ENCODE results near the gene INHA. TPM values are rescaled to one million over a fixed set of nuclear protein-coding genes. Genes with fewer than 3 reads are reported as not detected.

INHA gene
- total RNA-seq, 1 experiment from 2014 or later: 1.5 TPM

DNA sequence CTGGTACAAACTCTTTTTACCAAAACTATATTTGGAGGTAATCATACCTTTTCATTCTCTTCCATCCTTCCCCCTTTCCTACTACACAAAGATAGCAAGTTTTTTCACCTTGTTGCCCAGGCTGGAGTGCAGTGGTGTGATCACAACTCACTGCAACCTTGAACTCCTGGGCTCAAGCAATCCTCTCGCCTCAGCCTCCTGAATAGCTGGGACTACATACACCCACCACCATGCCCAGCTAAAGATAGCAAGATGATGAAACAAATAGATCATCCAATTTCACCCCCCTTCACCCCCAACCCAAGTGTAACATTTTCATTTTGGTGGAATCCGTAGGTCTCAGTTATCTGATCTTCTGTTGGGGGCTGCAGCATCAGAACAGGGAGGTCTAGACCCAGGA, 21.0 kb downstream of the INHA start:
- Histone ChIP-seq H2AFZ (ENCODE audit: low read length) (no peak overlapping the region), H3K36me3 (ENCODE audit: low read depth, low read length) (no peaks in the 10 kb centered on the region), H3K79me2 (ENCODE audit: low read length) (no peaks in the 10 kb centered on the region), H3K27ac (ENCODE audit: low read length) (no peak overlapping the region), H3K4me2 (ENCODE audit: low read length) (no peak overlapping the region), H3K4me3 (ENCODE audit: low read length) (no peak overlapping the region), H3K9me3 (ENCODE audit: low read length) (no peaks in the 10 kb centered on the region), H3F3A (ENCODE audit: low read length, unreplicated experiment) (no peaks in the 10 kb centered on the region), H3K9me2 (replicated peaks; ENCODE audit: low read length) (no peaks in the 10 kb centered on the region), H3K27me3 (ENCODE audit: low read length) (no peaks in the 10 kb centered on the region), H3K4me1 (ENCODE audit: insufficient read depth, low read length) (peaks cover 8% of the 10 kb centered on the region), H4K20me1 (ENCODE audit: low read length) (no peaks in the 10 kb centered on the region), H3K9ac (ENCODE audit: low read length) (no peak overlapping the region)
- ATAC-seq (no peak), DNase-seq (no peak)
- ChIA-PET POLR2A (ENCODE audit: unreplicated experiment) (no interaction called here), CTCF (no interaction called here)
- no peak for TF ChIP-seq CTCF (conservative IDR thresholded peaks at IDR 0.05; ENCODE audit: low read depth, low read length)
- TF ChIP-seq EZH2 (IDR thresholded peaks at IDR 0.05; ENCODE audit: low read length, unreplicated experiment): no peak
- no peak for TF ChIP-seq EZH2phosphoT487 (IDR thresholded peaks at IDR 0.05; ENCODE audit: borderline replicate concordance, low read length)
- BruUV-seq (replicated peaks): no TSS peak
- intact Hi-C loops (cut with micrococcal nuclease): no loop called here

DNA sequence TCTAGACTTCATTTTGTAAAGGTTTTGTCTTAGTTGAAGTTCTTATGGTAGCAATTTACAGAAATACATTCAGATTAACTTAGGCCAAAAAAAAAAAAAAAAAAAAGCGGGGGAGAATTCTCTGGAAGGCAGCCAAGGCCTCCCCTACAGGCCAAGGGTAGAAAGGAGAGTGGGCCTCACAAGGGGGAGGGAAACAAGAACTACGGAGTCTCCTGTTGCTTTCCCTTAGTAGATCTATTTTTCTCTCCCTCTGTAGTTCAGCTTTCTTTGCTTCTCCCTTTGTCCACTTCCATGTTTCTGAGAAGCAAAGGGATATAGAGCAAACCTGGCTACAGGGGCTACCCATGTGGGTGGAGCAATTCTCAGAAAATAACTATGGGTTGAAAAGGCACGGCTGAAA, 23.1 kb downstream of the INHA start:
- Histone ChIP-seq H3K4me3 (ENCODE audit: low read length) (no peak overlapping the region), H2AFZ (ENCODE audit: low read length) (no peak overlapping the region), H3K9me2 (replicated peaks; ENCODE audit: low read length) (no peaks in the 10 kb centered on the region), H3K36me3 (ENCODE audit: low read depth, low read length) (no peaks in the 10 kb centered on the region), H4K20me1 (ENCODE audit: low read length) (no peaks in the 10 kb centered on the region), H3K4me2 (ENCODE audit: low read length) (no peak overlapping the region), H3F3A (ENCODE audit: low read length, unreplicated experiment) (no peaks in the 10 kb centered on the region), H3K79me2 (ENCODE audit: low read length) (peaks cover 7% of the 10 kb centered on the region), H3K9ac (ENCODE audit: low read length) (no peak overlapping the region), H3K27ac (ENCODE audit: low read length) (no peak overlapping the region), H3K27me3 (ENCODE audit: low read length) (no peaks in the 10 kb centered on the region), H3K4me1 (ENCODE audit: insufficient read depth, low read length) (peaks cover 15% of the 10 kb centered on the region), H3K9me3 (ENCODE audit: low read length) (no peaks in the 10 kb centered on the region)
- ATAC-seq (no peak), DNase-seq (no peak)
- intact Hi-C loops (cut with micrococcal nuclease): no loop called here
- TF ChIP-seq EZH2 (IDR thresholded peaks at IDR 0.05; ENCODE audit: low read length, unreplicated experiment) (no peak), EZH2phosphoT487 (IDR thresholded peaks at IDR 0.05; ENCODE audit: borderline replicate concordance, low read length) (no peak), CTCF (conservative IDR thresholded peaks at IDR 0.05; ENCODE audit: low read depth, low read length) (no peak)
- BruUV-seq (replicated peaks): no TSS peak
- ChIA-PET POLR2A (ENCODE audit: unreplicated experiment) (no interaction called here), CTCF (no interaction called here)

GRCh38 chr2:219596954-219597551, 24.9 kb downstream of the INHA start:
- CTCF ChIA-PET: interaction anchor here (0.9 kb wide), 1 partner anchor 92 kb away, joined by 5 read pairs; no protein-coding TSS in a partner anchor
- Histone ChIP-seq H3K9me2 (replicated peaks; ENCODE audit: low read length) (no peaks in the 10 kb centered on the region), H4K20me1 (ENCODE audit: low read length) (no peaks in the 10 kb centered on the region), H3K9me3 (ENCODE audit: low read length) (no peaks in the 10 kb centered on the region), H2AFZ (ENCODE audit: low read length) (peak overlapping the region; percentile 88), H3K27me3 (ENCODE audit: low read length) (no peaks in the 10 kb centered on the region), H3K36me3 (ENCODE audit: low read depth, low read length) (no peaks in the 10 kb centered on the region), H3K79me2 (ENCODE audit: low read length) (peaks cover 7% of the 10 kb centered on the region), H3K4me3 (ENCODE audit: low read length) (peak overlapping the region; percentile 82), H3K4me1 (ENCODE audit: insufficient read depth, low read length) (peaks cover 15% of the 10 kb centered on the region), H3F3A (ENCODE audit: low read length, unreplicated experiment) (no peaks in the 10 kb centered on the region), H3K27ac (ENCODE audit: low read length) (peak overlapping the region; percentile 75), H3K4me2 (ENCODE audit: low read length) (peak overlapping the region; percentile 94), H3K9ac (ENCODE audit: low read length) (peak overlapping the region; percentile 94)
- intact Hi-C loops (cut with micrococcal nuclease): loop anchor here (1.0 to 2.0 kb wide), 4 partner anchors 20 to 92 kb away; partner anchors contain the start of genes CHPF and OBSL1
- ATAC-seq (peak; percentile 12), DNase-seq (peak; percentile 15)
- POLR2A ChIA-PET (ENCODE audit: unreplicated experiment): interaction anchor here (0.5 to 1.1 kb wide), 6 partner anchors 26 to 209 kb away, joined by 3 to 11 read pairs (median 6); partner anchors contain the start of genes CHPF, GMPPA and OBSL1
- TF ChIP-seq EZH2 (IDR thresholded peaks at IDR 0.05; ENCODE audit: low read length, unreplicated experiment): no peak
- TF ChIP-seq EZH2phosphoT487 (IDR thresholded peaks at IDR 0.05; ENCODE audit: borderline replicate concordance, low read length): no peak
- no peak for TF ChIP-seq CTCF (conservative IDR thresholded peaks at IDR 0.05; ENCODE audit: low read depth, low read length)
- TSS peak; percentile 89 for BruUV-seq (replicated peaks)
